Calu3 (cell line): ENCODE results near the gene SBK2. TPM values are rescaled to one million over a fixed set of nuclear protein-coding genes. Genes with fewer than 3 reads are reported as not detected.

Experiments
- BruUV-seq: library from RNA; stranded (reverse); fragments of 400-500 nt; replicated peaks from 2 replicates; lab custom pipeline; 2021; lab: Mats Ljungman, UMichigan
- CTCF ChIA-PET: fragments of 300-600 bp; sonication (Branson Sonifier 250); formaldehyde crosslinking; loops from one replicate; lab custom pipeline; 2022; ENCODE audit warnings: antibody characterized with exemption; lab: Charles Lee
- DNase-seq: peaks from one replicate; pipeline ENCODE4 v3.0.0; 2022
- H3K27ac Mint-ChIP-seq: one replicate; pipeline ENCODE4 v1.8.0; 2022; ENCODE audit warnings: mixed read lengths; ENCODE audit not compliant: unreplicated experiment
- H3K27me3 Mint-ChIP-seq: one replicate; pipeline ENCODE4 v1.8.0; 2022; ENCODE audit warnings: mixed read lengths; ENCODE audit not compliant: unreplicated experiment
- H3K36me3 Mint-ChIP-seq: one replicate; pipeline ENCODE4 v1.8.0; 2022; ENCODE audit warnings: mild to moderate bottlenecking, moderate library complexity, mixed read lengths; ENCODE audit not compliant: insufficient read depth, unreplicated experiment
- H3K4me1 Mint-ChIP-seq: one replicate; pipeline ENCODE4 v1.8.0; 2022; ENCODE audit warnings: mild to moderate bottlenecking, low read depth, mixed read lengths; ENCODE audit not compliant: unreplicated experiment
- H3K4me3 Mint-ChIP-seq: one replicate; pipeline ENCODE4 v1.8.0; 2022; ENCODE audit warnings: mild to moderate bottlenecking, low read depth, moderate library complexity, mixed read lengths; ENCODE audit not compliant: unreplicated experiment
- H3K9me3 Mint-ChIP-seq: one replicate; pipeline ENCODE4 v1.8.0; 2022; ENCODE audit warnings: low read depth, mixed read lengths; ENCODE audit not compliant: unreplicated experiment
- intact Hi-C: fragments of 100-400 bp; cut with micrococcal nuclease; formaldehyde crosslinking; loops from one replicate; pipeline ENCODE4 v1.10.0; 2022; ENCODE audit not compliant: unreplicated experiment
- total RNA-seq: library from RNA; stranded (reverse); gene quantifications from 2 replicates; pipeline ENCODE4 v1.2.3, GENCODE V29; 2022
- TF ChIP-seq, protein P1 (sequence below): fragments of 200-600 bp; IDR thresholded peaks from one replicate; pipeline ENCODE4 v1.8.0; 2022; ENCODE audit warnings: antibody characterized with exemption; ENCODE audit not compliant: unreplicated experiment

Gene SBK2
- total RNA-seq, 1 experiment from 2014 or later, result not detected

- H3K4me3 Mint-ChIP-seq, result peak overlapping the region; percentile 3
- peak overlapping the region; percentile 12 for H3K27ac Mint-ChIP-seq
- no peaks in the 10 kb centered on the region for H3K27me3 Mint-ChIP-seq
- no peaks in the 10 kb centered on the region for H3K9me3 Mint-ChIP-seq
- intact Hi-C loops, result no loop called here
- CTCF ChIA-PET, result interaction anchor here (0.6 kb wide), 1 partner anchor 203 kb away, joined by 3 read pairs; no protein-coding TSS in a partner anchor
- no TSS peak for BruUV-seq
- peaks cover 28% of the 10 kb centered on the region for H3K4me1 Mint-ChIP-seq
- peaks cover 55% of the 10 kb centered on the region for H3K36me3 Mint-ChIP-seq
- DNase-seq, result no peak
- TF ChIP-seq, protein P1, sequence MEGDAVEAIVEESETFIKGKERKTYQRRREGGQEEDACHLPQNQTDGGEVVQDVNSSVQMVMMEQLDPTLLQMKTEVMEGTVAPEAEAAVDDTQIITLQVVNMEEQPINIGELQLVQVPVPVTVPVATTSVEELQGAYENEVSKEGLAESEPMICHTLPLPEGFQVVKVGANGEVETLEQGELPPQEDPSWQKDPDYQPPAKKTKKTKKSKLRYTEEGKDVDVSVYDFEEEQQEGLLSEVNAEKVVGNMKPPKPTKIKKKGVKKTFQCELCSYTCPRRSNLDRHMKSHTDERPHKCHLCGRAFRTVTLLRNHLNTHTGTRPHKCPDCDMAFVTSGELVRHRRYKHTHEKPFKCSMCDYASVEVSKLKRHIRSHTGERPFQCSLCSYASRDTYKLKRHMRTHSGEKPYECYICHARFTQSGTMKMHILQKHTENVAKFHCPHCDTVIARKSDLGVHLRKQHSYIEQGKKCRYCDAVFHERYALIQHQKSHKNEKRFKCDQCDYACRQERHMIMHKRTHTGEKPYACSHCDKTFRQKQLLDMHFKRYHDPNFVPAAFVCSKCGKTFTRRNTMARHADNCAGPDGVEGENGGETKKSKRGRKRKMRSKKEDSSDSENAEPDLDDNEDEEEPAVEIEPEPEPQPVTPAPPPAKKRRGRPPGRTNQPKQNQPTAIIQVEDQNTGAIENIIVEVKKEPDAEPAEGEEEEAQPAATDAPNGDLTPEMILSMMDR, result no peak
These were observed 57.9 kb downstream of the SBK2 start for GRCh38 chr19:55479045-55479444.

Other genes with a start within 250 kb of the SBK2 start
- gene TMEM150B, start 211.8 kb downstream of the SBK2 start, total RNA-seq, result 0.73 TPM in 1 of 2 replicates, not detected in the other
- gene KMT5C, start 197.3 kb downstream of the SBK2 start, total RNA-seq, result 16.1 and 23.5 TPM in 2 replicates
- 1.4 and 3.4 TPM in 2 replicates for gene COX6B2, start 182.4 kb downstream of the SBK2 start, total RNA-seq
- not detected in 2 replicates for gene GARIN5B, start 173.9 kb downstream of the SBK2 start, total RNA-seq
- gene IL11, start 166.7 kb downstream of the SBK2 start, total RNA-seq, result 0.97 and 1.3 TPM in 2 replicates
- gene TMEM190, start 160.3 kb downstream of the SBK2 start, total RNA-seq, result not detected in 2 replicates
- gene TMEM238, start 152.8 kb downstream of the SBK2 start, total RNA-seq, result 38.8 and 49.4 TPM in 2 replicates
- gene RPL28, start 151.2 kb downstream of the SBK2 start, total RNA-seq, result 1,462 and 1,520 TPM in 2 replicates
- gene UBE2S, start 129.3 kb downstream of the SBK2 start, total RNA-seq, result 239 and 287 TPM in 2 replicates
- not detected in 2 replicates for gene SHISA7, start 93.8 kb downstream of the SBK2 start, total RNA-seq
- 41.6 and 44.9 TPM in 2 replicates for gene ISOC2, start 75.5 kb downstream of the SBK2 start, total RNA-seq
- not detected in 2 replicates for gene C19orf85, start 72.4 kb downstream of the SBK2 start, total RNA-seq
- gene ZNF628, start 60.5 kb downstream of the SBK2 start, total RNA-seq, result 11.9 and 13.0 TPM in 2 replicates
- gene NAT14, start 51.9 kb downstream of the SBK2 start, total RNA-seq, result 49.6 and 60.6 TPM in 2 replicates
- 0.26 and 0.69 TPM in 2 replicates for gene SSC5D, start 48.7 kb downstream of the SBK2 start, total RNA-seq
- gene SBK3, start 8.4 kb upstream of the SBK2 start, total RNA-seq, result 0.57 and 0.78 TPM in 2 replicates
- gene ZNF579, start 43.7 kb upstream of the SBK2 start, total RNA-seq, result 29.8 and 33.4 TPM in 2 replicates
- gene FIZ1, start 62.4 kb upstream of the SBK2 start, total RNA-seq, result 18.6 and 23.0 TPM in 2 replicates
- gene ZNF524, start 63.2 kb upstream of the SBK2 start, total RNA-seq, result 18.5 and 21.8 TPM in 2 replicates
- gene ZNF865, start 68.5 kb upstream of the SBK2 start, total RNA-seq, result 29.6 and 30.9 TPM in 2 replicates
- 6.0 and 7.1 TPM in 2 replicates for gene ZNF784, start 87.4 kb upstream of the SBK2 start, total RNA-seq
- gene ZNF580, start 103.9 kb upstream of the SBK2 start, total RNA-seq, result 35.6 TPM in 2 replicates
- gene ZNF581, start 106.5 kb upstream of the SBK2 start, total RNA-seq, result 33.0 and 33.1 TPM in 2 replicates
- 12.7 and 18.3 TPM in 2 replicates for gene CCDC106, start 111.1 kb upstream of the SBK2 start, total RNA-seq
- gene U2AF2, start 117.9 kb upstream of the SBK2 start, total RNA-seq, result 286 and 309 TPM in 2 replicates
- 162 and 180 TPM in 2 replicates for gene EPN1, start 138.1 kb upstream of the SBK2 start, total RNA-seq
- gene NLRP9, start 201.3 kb upstream of the SBK2 start, total RNA-seq, result not detected in 2 replicates
- gene RFPL4A, start 222.0 kb upstream of the SBK2 start, total RNA-seq, result not detected in 2 replicates
- gene RFPL4AL1, start 232.0 kb upstream of the SBK2 start, total RNA-seq, result not detected in 2 replicates